ENCODE measurements around the gene MAGEA9. TPM values are rescaled to one million over a fixed set of nuclear protein-coding genes. Genes with fewer than 3 reads are reported as not detected.
"Not testable (repeated sequence)": the region's sequence is repeated elsewhere in the genome, so short reads cannot be mapped to it uniquely, and the experiment has no call there.

The MAGEA9 gene
- not detected for total RNA-seq (2013)
- polyA plus RNA-seq (not detected), polyA minus RNA-seq (not detected in 2 replicates), total RNA-seq (0 reads per million in 11 experiments)

DNA sequence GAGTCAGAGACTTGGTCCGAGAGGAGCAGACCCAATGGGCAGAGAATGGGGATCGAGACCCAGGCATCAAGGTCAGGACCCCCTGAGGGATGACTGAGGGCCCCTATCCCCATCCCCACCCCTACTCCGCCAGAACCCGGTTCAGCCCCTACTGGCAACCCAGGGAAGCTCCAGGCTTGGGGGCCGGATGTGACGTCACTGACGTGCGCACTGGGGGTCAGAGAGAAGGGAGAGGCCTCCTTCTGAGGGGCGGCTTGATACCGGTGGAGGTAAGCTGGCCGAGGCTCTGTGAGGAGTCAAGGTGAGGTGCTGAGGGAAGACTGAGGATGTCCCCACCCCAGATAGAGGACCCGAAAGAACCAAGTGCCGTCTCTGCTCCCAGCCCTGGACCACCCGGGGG, at the start of gene MAGEA9:
Gene MAGEA9 (plus strand): TSS at position 204 of the 400 bp plus-strand sequence. CDS start 4,281 bp downstream, outside the sequence.
- DNase-seq; intact Hi-C loops (cut with micrococcal nuclease); H3K36me3 ChIP-seq (replicated peaks in 1 of 2; ENCODE audit: control insufficient read depth in 1 of 2, insufficient read depth in 2 of 2, low read length in 2 of 2); H3K27ac Mint-ChIP-seq; H3K36me3 Mint-ChIP-seq; H3K27me3 Mint-ChIP-seq (ENCODE audit: low read depth in 3 of 3); H2AFZ ChIP-seq (ENCODE audit: insufficient read depth, low read depth, low read length, poor library complexity, severe bottlenecking); H3K27ac ChIP-seq (ENCODE audit: low read depth in 1 of 2, low read length in 2 of 2); H3K9ac ChIP-seq (ENCODE audit: insufficient read depth, low read length, poor library complexity, severe bottlenecking); H4K20me1 ChIP-seq (ENCODE audit: insufficient read depth, low read length); H3K79me2 ChIP-seq (ENCODE audit: insufficient read depth, low read length); H3K4me1 ChIP-seq (ENCODE audit: control insufficient read depth in 1 of 2, insufficient read depth in 2 of 2, low read length in 2 of 2); H3K4me3 ChIP-seq (replicated peaks in 1 of 3; ENCODE audit: low read depth in 2 of 3, low read length in 3 of 3); H3K4me3 Mint-ChIP-seq; H3K9me3 Mint-ChIP-seq; H3K9me3 ChIP-seq (replicated peaks in 1 of 2; ENCODE audit: control insufficient read depth in 1 of 2, insufficient read depth in 1 of 2, low read length in 2 of 2); H3K4me2 ChIP-seq (replicated peaks; ENCODE audit: extremely low read depth, low read length, poor library complexity, severe bottlenecking); H3K4me1 Mint-ChIP-seq; H3K27me3 ChIP-seq (ENCODE audit: control insufficient read depth in 2 of 2, insufficient read depth in 2 of 2, low read length in 2 of 2): not testable (repeated sequence)
- WGBS (ENCODE audit: insufficient coverage): no CpG with 5 or more reads among the region's 14 CpGs

- H3K9me3 Mint-ChIP-seq; H3K9me3 ChIP-seq (replicated peaks in 1 of 2; ENCODE audit: control insufficient read depth in 1 of 2, insufficient read depth in 1 of 2, low read length in 2 of 2); H3K79me2 ChIP-seq (ENCODE audit: insufficient read depth, low read length); H3K4me1 Mint-ChIP-seq; DNase-seq; H3K27ac Mint-ChIP-seq; H3K4me3 ChIP-seq (replicated peaks in 1 of 3; ENCODE audit: low read depth in 2 of 3, low read length in 3 of 3); H3K27me3 Mint-ChIP-seq (ENCODE audit: low read depth in 3 of 3); H3K27me3 ChIP-seq (ENCODE audit: control insufficient read depth in 2 of 2, insufficient read depth in 2 of 2, low read length in 2 of 2); H3K9ac ChIP-seq (ENCODE audit: insufficient read depth, low read length, poor library complexity, severe bottlenecking); H3K36me3 ChIP-seq (replicated peaks in 1 of 2; ENCODE audit: control insufficient read depth in 1 of 2, insufficient read depth in 2 of 2, low read length in 2 of 2); H3K4me1 ChIP-seq (ENCODE audit: control insufficient read depth in 1 of 2, insufficient read depth in 2 of 2, low read length in 2 of 2); H3K36me3 Mint-ChIP-seq; H4K20me1 ChIP-seq (ENCODE audit: insufficient read depth, low read length); H2AFZ ChIP-seq (ENCODE audit: insufficient read depth, low read depth, low read length, poor library complexity, severe bottlenecking); intact Hi-C loops (cut with micrococcal nuclease); H3K4me2 ChIP-seq (replicated peaks; ENCODE audit: extremely low read depth, low read length, poor library complexity, severe bottlenecking); H3K27ac ChIP-seq (ENCODE audit: low read depth in 1 of 2, low read length in 2 of 2); H3K4me3 Mint-ChIP-seq: not testable (repeated sequence)
- WGBS (ENCODE audit: insufficient coverage): no CpG with 5 or more reads among the region's 6 CpGs
Measured at GRCh38 chrX:149742269-149742668, 39.5 kb upstream of the MAGEA9 start.

GRCh38 chrX:149746390-149747007, 35.2 kb upstream of the MAGEA9 start:
- H3K79me2 ChIP-seq (ENCODE audit: insufficient read depth, low read length); H3K27me3 ChIP-seq (ENCODE audit: control insufficient read depth in 2 of 2, insufficient read depth in 2 of 2, low read length in 2 of 2); H3K27ac Mint-ChIP-seq; H3K9me3 ChIP-seq (replicated peaks in 1 of 2; ENCODE audit: control insufficient read depth in 1 of 2, insufficient read depth in 1 of 2, low read length in 2 of 2); H3K4me1 Mint-ChIP-seq; H3K4me1 ChIP-seq (ENCODE audit: control insufficient read depth in 1 of 2, insufficient read depth in 2 of 2, low read length in 2 of 2); DNase-seq; H3K27me3 Mint-ChIP-seq (ENCODE audit: low read depth in 3 of 3); H3K4me2 ChIP-seq (replicated peaks; ENCODE audit: extremely low read depth, low read length, poor library complexity, severe bottlenecking); H3K4me3 ChIP-seq (replicated peaks in 1 of 3; ENCODE audit: low read depth in 2 of 3, low read length in 3 of 3); H3K9ac ChIP-seq (ENCODE audit: insufficient read depth, low read length, poor library complexity, severe bottlenecking); H3K36me3 Mint-ChIP-seq; H3K27ac ChIP-seq (ENCODE audit: low read depth in 1 of 2, low read length in 2 of 2); H3K36me3 ChIP-seq (replicated peaks in 1 of 2; ENCODE audit: control insufficient read depth in 1 of 2, insufficient read depth in 2 of 2, low read length in 2 of 2); intact Hi-C loops (cut with micrococcal nuclease); H4K20me1 ChIP-seq (ENCODE audit: insufficient read depth, low read length); H3K9me3 Mint-ChIP-seq; H3K4me3 Mint-ChIP-seq; H2AFZ ChIP-seq (ENCODE audit: insufficient read depth, low read depth, low read length, poor library complexity, severe bottlenecking): not testable (repeated sequence)
- no CpG with 5 or more reads among the region's 6 CpGs for WGBS (ENCODE audit: insufficient coverage)

Measured in CD14-positive monocyte (primary cell).